GM12878 (cell line): ENCODE results near the gene CLEC2L. TPM values are rescaled to one million over a fixed set of nuclear protein-coding genes. Genes with fewer than 3 reads are reported as not detected.

Experiments
- ATAC-seq: fragments of 200-7000 bp; cut with Tn5 transposase; 3 replicates; pipeline ENCODE4 v1.9.1; 2020; ENCODE audit warnings: mild to moderate bottlenecking, moderate library complexity
- BruUV-seq: library from RNA; stranded (reverse); fragments of 400-500 nt; replicated peaks from 2 replicates; lab custom pipeline; 2021; lab: Mats Ljungman, UMichigan
- CTCF ChIA-PET: fragments of 300-600 bp; sonication (Branson Sonifier 250); formaldehyde crosslinking; extraction: SDS; loops from one replicate; lab custom pipeline; 2021; ENCODE audit warnings: inconsistent platforms; lab: Yijun Ruan, JAX
- POLR2A ChIA-PET: fragments of 350-600 bp; formaldehyde crosslinking; extraction: SDS; loops from one replicate; lab custom pipeline; 2021; ENCODE audit warnings: inconsistent platforms; lab: Charles Lee
- RAD21 ChIA-PET: fragments of 300-600 bp; sonication (Branson Sonifier 250); formaldehyde crosslinking; loops from one replicate; lab custom pipeline; 2023; ENCODE audit warnings: antibody characterized with exemption; ENCODE audit not compliant: unreplicated experiment; lab: Charles Lee
- SMC1A ChIA-PET: fragments of 300-600 bp; sonication (Branson Sonifier 250); formaldehyde crosslinking; loops from one replicate; lab custom pipeline; 2023; ENCODE audit not compliant: unreplicated experiment, uncharacterized antibody; lab: Charles Lee
- DNase-seq: peaks from one replicate; pipeline ENCODE4 v3.0.0-alpha.2; 2011; ENCODE audit warnings: low read depth, low spot score
- FAIRE-seq: peaks from 3 replicates; lab custom pipeline; 2011; peaks lifted over from hg19 to GRCh38; lab: Jason Lieb, UNC
- H2AFZ ChIP-seq: 2 replicates; pipeline ENCODE4 v1.6.0; 2011; ENCODE audit warnings: low read depth, low read length, control low read depth; ENCODE audit not compliant: control insufficient read depth
- H3K27ac ChIP-seq: 2 replicates; pipeline ENCODE4 v1.5.1; 2011; ENCODE audit warnings: control low read depth; ENCODE audit not compliant: control insufficient read depth, insufficient read depth
- H3K27me3 ChIP-seq, 2 experiments: replicated peaks in 1 of 2; 2 replicates each; pipeline versions ENCODE4 v1.6.0 to v1.6.1; 2011; ENCODE audit warnings: low read length in 1 of 2; ENCODE audit not compliant: control insufficient read depth in 2 of 2, insufficient read depth in 2 of 2
- H3K36me3 ChIP-seq, 2 experiments: 2 replicates each; pipeline ENCODE4 v1.5.1; 2011; ENCODE audit warnings: low read length in 1 of 2; ENCODE audit not compliant: control insufficient read depth in 2 of 2, insufficient read depth in 2 of 2
- H3K4me1 ChIP-seq: 2 replicates; pipeline ENCODE4 v1.6.1; 2011; ENCODE audit warnings: mild to moderate bottlenecking, low read length, moderate library complexity, mixed read lengths; ENCODE audit not compliant: control insufficient read depth, insufficient read depth
- H3K4me2 ChIP-seq: 2 replicates; pipeline ENCODE4 v1.6.0; 2011; ENCODE audit warnings: control low read depth; ENCODE audit not compliant: control insufficient read depth, insufficient read depth
- H3K4me3 ChIP-seq: fragments of 200-600 bp; sonication (generic); 2 replicates; pipeline ENCODE4 v1.5.1; 2016
- H3K79me2 ChIP-seq: 2 replicates; pipeline ENCODE4 v1.6.0; 2011; ENCODE audit warnings: low read length; ENCODE audit not compliant: control insufficient read depth, insufficient read depth
- H3K9ac ChIP-seq: 2 replicates; pipeline ENCODE4 v1.8.0; 2011; ENCODE audit warnings: low read length, control low read depth, mixed read lengths; ENCODE audit not compliant: control insufficient read depth, insufficient read depth
- H3K9me3 ChIP-seq: replicated peaks from 3 replicates; pipeline ENCODE4 v1.5.1; 2011; ENCODE audit warnings: mild to moderate bottlenecking, low read length; ENCODE audit not compliant: control insufficient read depth, insufficient read depth
- H4K20me1 ChIP-seq: 2 replicates; pipeline ENCODE4 v1.6.0; 2011; ENCODE audit not compliant: control insufficient read depth, insufficient read depth
- CBX3 ChIP-seq: fragments of 200-600 bp; sonication (generic); IDR thresholded peaks from 2 replicates; pipeline ENCODE4 v1.6.1; 2016; ENCODE audit warnings: low read depth, borderline replicate concordance
- CEBPB ChIP-seq, 2 experiments: fragments of 150-350 bp in 1 of 2; IDR thresholded peaks; 2 replicates each; pipeline ENCODE4 v1.6.1; 2012 to 2014; ENCODE audit warnings: low read depth in 2 of 2, low read length in 2 of 2, borderline replicate concordance in 1 of 2, inconsistent platforms in 1 of 2
- ELK1 ChIP-seq: IDR thresholded peaks from 2 replicates; pipeline ENCODE4 v1.6.1; 2012; ENCODE audit warnings: low read depth, low read length, improper control_type of control experiment
- FOS ChIP-seq: IDR thresholded peaks from 3 replicates; pipeline ENCODE4 v1.6.1; 2011; ENCODE audit warnings: borderline replicate concordance; ENCODE audit not compliant: insufficient read length; ENCODE audit errors: extremely low read depth
- FOXM1 ChIP-seq: IDR thresholded peaks from 2 replicates; pipeline ENCODE4 v1.6.1; 2012; ENCODE audit warnings: low read depth, mild to moderate bottlenecking, inconsistent platforms, low read length, moderate library complexity
- IRF3 ChIP-seq: fragments of 450-650 bp; IDR thresholded peaks from 2 replicates; pipeline ENCODE4 v1.6.1; 2014; ENCODE audit warnings: mild to moderate bottlenecking
- IRF5 ChIP-seq: fragments of 450-650 bp; IDR thresholded peaks from 2 replicates; pipeline ENCODE4 v1.6.1; 2017; ENCODE audit warnings: borderline replicate concordance
- MAX ChIP-seq: IDR thresholded peaks from 2 replicates; pipeline ENCODE4 v1.6.1; 2012; ENCODE audit warnings: low read depth, low read length, improper control_type of control experiment
- NFYA ChIP-seq: IDR thresholded peaks from 2 replicates; pipeline ENCODE4 v1.6.1; 2011; ENCODE audit warnings: low read depth, mild to moderate bottlenecking, low read length, improper control_type of control experiment, borderline replicate concordance
- NKRF ChIP-seq: fragments of 450-650 bp; conservative IDR thresholded peaks from 2 replicates; pipeline ENCODE4 v1.6.1; 2017; ENCODE audit warnings: mild to moderate bottlenecking, moderate library complexity
- NR2F1 ChIP-seq: fragments of 450-650 bp; conservative IDR thresholded peaks from 2 replicates; pipeline ENCODE4 v1.6.1; 2017; ENCODE audit warnings: mild to moderate bottlenecking
- PKNOX1 ChIP-seq: fragments of 450-650 bp; IDR thresholded peaks from 2 replicates; pipeline ENCODE4 v1.6.1; 2016; ENCODE audit warnings: mild to moderate bottlenecking
- POLR2AphosphoS2 ChIP-seq: IDR thresholded peaks from 2 replicates; pipeline ENCODE4 v1.6.1; 2011; ENCODE audit warnings: low read depth, mild to moderate bottlenecking, low read length, improper control_type of control experiment, moderate library complexity
- POU2F2 ChIP-seq: IDR thresholded peaks from 3 replicates; pipeline ENCODE4 v1.6.1; 2011; ENCODE audit warnings: low read depth, mild to moderate bottlenecking, low read length, borderline replicate concordance
- RAD21 ChIP-seq: IDR thresholded peaks from 2 replicates; pipeline ENCODE4 v1.6.1; 2011; ENCODE audit warnings: mild to moderate bottlenecking, low read depth, low read length, moderate library complexity; ENCODE audit not compliant: insufficient read depth
- RCOR1 ChIP-seq: conservative IDR thresholded peaks from 2 replicates; pipeline ENCODE4 v1.6.1; 2012; ENCODE audit warnings: low read depth, low read length, improper control_type of control experiment
- SMAD1 ChIP-seq: fragments of 450-650 bp; IDR thresholded peaks from 2 replicates; pipeline ENCODE4 v1.6.1; 2018; ENCODE audit warnings: mild to moderate bottlenecking, low read depth; ENCODE audit not compliant: partially characterized antibody
- STAT1 ChIP-seq: fragments of 450-650 bp; conservative IDR thresholded peaks from 2 replicates; pipeline ENCODE4 v1.6.1; 2014; ENCODE audit warnings: antibody characterized with exemption, mild to moderate bottlenecking
- TCF12 ChIP-seq: IDR thresholded peaks from 2 replicates; pipeline ENCODE4 v1.6.1; 2011; ENCODE audit warnings: low read depth, mild to moderate bottlenecking, low read length
- WGBS: methylation state at CpG from one replicate; pipeline ENCODE4 v1.1.6; 2016; ENCODE audit warnings: low lambda C conversion rate; ENCODE audit not compliant: insufficient replicate concordance, insufficient coverage; ENCODE audit errors: missing lambda C conversion rate; 5-methylcytosine and 5-hydroxymethylcytosine counted together
- in situ Hi-C: fragments of 300-500 bp; cut with MboI; formaldehyde crosslinking; loops from 9 replicates; pipeline ENCODE4 v1.14.3; 2018; ENCODE audit warnings: mixed read lengths
- intact Hi-C: fragments of 100-400 bp; cut with micrococcal nuclease; formaldehyde crosslinking; loops from one replicate; pipeline ENCODE4 v1.14.2; 2022; ENCODE audit not compliant: unreplicated experiment
- polyA plus RNA-seq, 11 experiments: library from polyadenylated mRNA; depleted of rRNA in 4 of 11; unstranded in 6 of 11; stranded (reverse) in 5 of 11; fragments of >200 nt; fragmentation: Nextera tagmentation in 4 of 11; fragmentation: Illumina TruSeq in 1 of 11; extraction: Ambion mirVana in 4 of 11; extraction: Trizol in 1 of 11; gene quantifications; 1 replicate in 1 of 11; 2 replicates in 10 of 11; pipeline versions ENCODE4 v1.2.1 to v1.2.3, GENCODE V29; 2011 to 2016; ENCODE audit warnings: inconsistent platforms in 2 of 11, missing spikeins in 2 of 11, low read depth in 1 of 11
- total RNA-seq, 4 experiments: library from RNA; depleted of rRNA in 3 of 4; stranded (reverse); fragments of >200 nt in 3 of 4; fragmentation: Illumina TruSeq in 1 of 4; extraction: Trizol in 1 of 4; gene quantifications; 2 replicates each; pipeline versions ENCODE4 v1.2.1 to v1.2.3, GENCODE V29; 2013 to 2021

CLEC2L gene
- total and polyA plus RNA-seq, 10 of the 15 experiments (the other 5 are each of a cell fraction or from before 2014, with no cell fraction given), result not detected

- FAIRE-seq, result no peak
- TF ChIP-seq NR2F1 (no peak), CEBPB (IDR thresholded peaks at IDR 0.05; ENCODE audit: borderline replicate concordance in 1 of 2, low read depth in 2 of 2, low read length in 2 of 2) (no peak), FOS (no peak), CBX3 (no peak), PKNOX1 (no peak), NKRF (no peak), ELK1 (no peak), IRF3 (no peak), POU2F2 (no peak), NFYA (no peak), STAT1 (no peak), IRF5 (no peak), FOXM1 (no peak), SMAD1 (no peak), RAD21 (no peak), POLR2AphosphoS2 (no peak), RCOR1 (no peak), MAX (no peak), TCF12 (no peak)
Measured at GRCh38 chr7:139511315-139511714, 12.2 kb upstream of the CLEC2L start.

More at GRCh38 chr7:139511315-139511714, 12.2 kb upstream of the CLEC2L start:
- Histone ChIP-seq H3K4me1 (no peaks in the 10 kb centered on the region), H3K27ac (no peak overlapping the region), H2AFZ (no peak overlapping the region), H3K4me3 (no peak overlapping the region), H3K27me3 (no peaks in the 10 kb centered on the region), H3K9me3 (no peaks in the 10 kb centered on the region), H3K9ac (no peak overlapping the region), H4K20me1 (no peaks in the 10 kb centered on the region), H3K36me3 (no peaks in the 10 kb centered on the region), H3K4me2 (no peak overlapping the region), H3K79me2 (no peaks in the 10 kb centered on the region)
- CTCF ChIA-PET, result no interaction called here
- DNase-seq, result no peak
- 23% methylated on average over 5 of the region's 5 CpGs for WGBS
- RAD21 ChIA-PET, result no interaction called here
- POLR2A ChIA-PET, result no interaction called here
- in situ Hi-C loops, result no loop called here
- intact Hi-C loops, result no loop called here
- no peak for ATAC-seq
- BruUV-seq, result no TSS peak
- SMC1A ChIA-PET, result no interaction called here
